AG08395 (cell line): ENCODE measurements around the gene PGS1.

Experiments used
- DNase-seq: peaks from one replicate; pipeline ENCODE4 v3.0.0; 2012; ENCODE audit warnings: mixed read lengths, low spot score

PGS1 gene

DNA sequence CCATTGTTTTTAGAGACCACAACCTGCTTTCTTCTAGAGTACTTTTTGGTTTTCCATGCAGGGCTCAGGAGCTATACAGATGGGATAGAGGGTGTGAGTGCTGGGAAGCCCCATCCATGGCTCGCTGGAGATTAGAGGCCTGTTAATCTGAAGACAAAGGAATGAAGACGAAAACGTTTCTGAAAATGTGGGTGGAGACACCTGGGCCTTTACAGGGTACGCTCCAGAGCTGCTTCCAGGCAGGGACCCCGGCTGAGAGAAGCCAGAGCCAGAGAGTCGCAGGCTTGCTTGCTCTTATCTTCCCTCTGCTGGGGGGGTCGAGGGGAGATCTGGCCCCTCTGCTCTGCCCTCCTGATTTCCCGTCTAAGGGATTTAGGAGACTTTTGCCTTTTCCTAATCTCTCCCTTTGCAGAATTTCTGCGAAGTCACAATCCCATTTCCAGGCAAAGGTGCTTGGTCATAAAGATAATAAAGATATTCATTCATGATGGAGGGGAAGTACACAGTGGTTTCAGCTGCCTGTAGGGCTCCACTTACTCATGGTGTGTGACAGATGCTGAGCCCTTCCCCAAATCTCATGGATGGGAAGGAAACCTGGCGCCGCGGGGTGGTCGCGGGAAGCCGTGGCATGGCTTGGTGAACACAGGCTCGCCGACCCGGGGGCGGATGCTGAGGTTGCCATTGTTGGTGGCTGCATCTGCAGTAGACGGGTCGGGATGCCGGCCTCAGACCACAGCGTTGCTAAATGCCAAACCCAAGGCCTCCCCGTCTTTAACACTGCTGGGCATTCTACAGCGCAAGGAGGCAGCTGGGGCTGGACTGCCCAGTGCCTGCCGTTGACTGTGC lies 13.8 kb upstream of the PGS1 start:
- no peak for DNase-seq

DNA sequence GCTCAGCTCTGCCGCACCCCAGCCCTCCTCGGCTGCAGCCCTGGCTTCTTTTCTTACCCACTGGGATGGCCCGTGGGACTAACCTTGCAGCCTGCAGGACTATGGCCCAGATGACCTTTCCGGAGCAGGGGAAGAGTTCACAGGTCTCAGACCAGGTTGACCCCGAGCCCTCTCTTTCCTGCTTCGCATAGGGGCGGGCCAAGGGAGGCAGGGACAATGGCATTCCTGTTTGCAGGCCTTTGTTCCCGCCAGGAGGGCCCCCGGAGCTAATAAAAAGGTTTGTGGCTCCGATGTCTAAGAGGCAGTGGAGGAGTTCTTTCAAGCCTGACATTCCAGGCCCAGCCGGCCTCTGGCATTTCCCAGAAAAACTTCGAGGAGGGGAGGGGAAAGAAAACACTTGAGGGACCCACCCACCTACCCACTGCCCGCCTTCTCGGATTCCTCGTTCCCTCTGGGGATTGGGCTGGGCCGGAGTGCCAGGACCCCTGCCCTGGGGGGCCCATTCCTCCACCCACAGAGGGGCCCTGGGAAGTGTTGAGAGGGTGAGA lies 12.8 kb upstream of the PGS1 start:
- DNase-seq = no peak

DNA sequence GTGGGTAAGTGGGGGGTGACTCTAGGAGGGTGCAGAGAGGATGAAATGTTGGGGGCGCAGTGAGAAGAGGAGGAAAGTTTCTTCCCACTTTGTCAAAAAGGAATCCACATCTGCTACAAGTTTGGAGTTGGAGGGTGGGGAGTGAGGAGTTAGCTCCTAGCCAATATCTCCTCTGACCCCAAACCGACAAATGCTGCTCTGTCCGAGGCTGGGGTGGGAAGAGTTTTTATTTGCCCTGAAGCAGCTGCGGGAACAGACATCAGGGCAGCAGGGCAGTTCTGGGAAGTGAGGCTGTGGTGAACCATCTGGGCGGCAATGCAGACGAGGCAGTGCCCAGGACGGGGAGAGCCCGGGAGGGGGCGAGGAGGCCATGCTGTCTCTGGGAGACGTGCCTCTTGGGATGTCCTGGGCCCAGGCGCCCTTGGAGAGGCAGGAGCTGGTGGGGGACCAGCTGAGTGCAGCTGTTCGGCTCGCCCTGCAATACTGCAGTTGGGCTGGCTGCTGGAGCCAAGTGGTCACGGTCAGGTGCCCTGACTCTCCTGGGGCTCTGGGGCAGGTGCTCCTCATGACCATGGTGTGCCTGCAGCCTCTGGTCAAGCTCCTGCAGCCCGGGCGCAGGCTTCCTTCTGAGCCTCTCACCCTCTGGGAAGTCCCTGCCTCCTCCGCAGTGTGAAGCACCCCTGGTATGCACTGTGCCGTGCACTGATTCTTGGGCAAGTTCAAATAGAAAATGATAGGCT lies 12.2 kb upstream of the PGS1 start:
- no peak for DNase-seq

DNA sequence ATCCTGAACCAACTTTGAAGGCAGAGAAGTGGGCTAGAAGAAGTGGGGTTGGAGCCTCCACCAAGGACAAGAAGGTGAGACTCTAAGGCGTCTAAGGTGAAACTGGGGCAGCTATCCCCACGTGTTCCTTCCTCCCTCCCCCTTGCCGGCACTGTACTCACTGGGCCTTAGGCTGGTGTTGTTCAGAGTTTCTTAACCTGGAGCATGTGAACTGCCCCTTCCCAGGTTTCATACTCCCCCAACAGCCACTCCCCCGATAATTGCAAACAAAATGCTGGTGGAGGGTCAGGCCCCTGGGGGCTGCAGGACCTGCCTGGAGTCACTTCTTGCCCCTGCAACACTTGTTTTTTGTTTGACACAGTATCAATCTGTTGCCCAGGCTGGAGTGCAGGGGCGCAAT lies 11.3 kb upstream of the PGS1 start:
- DNase-seq = no peak

DNA sequence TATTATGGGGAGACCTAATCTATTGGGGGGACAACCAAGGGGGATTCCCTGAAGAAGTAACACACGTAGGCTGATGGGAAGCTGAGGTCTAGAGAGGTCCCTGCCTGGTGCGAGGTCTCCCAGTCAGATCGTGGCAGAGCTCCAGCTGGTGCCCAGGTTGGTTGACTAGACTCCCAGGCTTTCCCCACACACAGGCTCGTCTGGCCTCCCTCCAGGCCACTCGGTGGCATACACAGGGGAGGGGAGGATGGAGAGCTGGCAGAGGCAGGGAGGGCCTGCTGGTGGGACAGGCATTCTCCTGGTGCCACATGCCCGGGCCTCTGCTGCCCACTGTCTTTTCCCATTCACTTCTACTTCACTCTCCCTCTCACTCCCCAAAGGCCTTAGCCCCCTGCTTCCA lies 10.1 kb upstream of the PGS1 start:
- no peak for DNase-seq

DNA sequence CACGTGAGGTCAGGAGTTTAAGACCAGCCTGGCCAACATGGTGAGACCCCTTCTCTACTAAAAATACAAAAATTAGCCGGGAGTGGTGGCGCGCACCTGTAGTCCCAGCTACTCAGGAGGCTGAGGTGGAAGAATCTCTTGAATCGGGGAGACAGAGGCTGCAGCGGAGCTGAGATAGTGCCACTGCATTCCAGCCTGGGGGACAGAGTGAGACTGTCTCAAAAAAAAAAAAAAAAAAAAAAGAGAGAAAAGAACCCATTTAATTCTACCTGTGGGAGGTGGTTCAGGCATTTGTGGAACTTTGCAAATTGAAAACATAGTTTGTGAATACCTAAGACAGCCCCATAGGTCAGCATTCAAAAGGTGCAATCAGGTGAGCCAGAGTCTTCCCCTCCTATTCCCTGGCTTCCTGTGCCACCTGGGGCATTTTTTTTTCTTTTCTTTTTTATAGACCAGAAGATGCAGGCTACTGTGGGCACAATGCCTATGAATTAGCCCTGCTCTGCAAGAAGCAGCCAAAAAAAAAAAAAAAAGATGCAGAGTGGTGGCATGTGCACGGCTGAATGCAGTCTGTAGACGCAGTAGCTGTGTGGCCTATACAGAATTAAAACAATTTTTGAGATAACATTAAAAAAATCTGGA lies 9.5 kb upstream of the PGS1 start:
- DNase-seq = no peak

DNA sequence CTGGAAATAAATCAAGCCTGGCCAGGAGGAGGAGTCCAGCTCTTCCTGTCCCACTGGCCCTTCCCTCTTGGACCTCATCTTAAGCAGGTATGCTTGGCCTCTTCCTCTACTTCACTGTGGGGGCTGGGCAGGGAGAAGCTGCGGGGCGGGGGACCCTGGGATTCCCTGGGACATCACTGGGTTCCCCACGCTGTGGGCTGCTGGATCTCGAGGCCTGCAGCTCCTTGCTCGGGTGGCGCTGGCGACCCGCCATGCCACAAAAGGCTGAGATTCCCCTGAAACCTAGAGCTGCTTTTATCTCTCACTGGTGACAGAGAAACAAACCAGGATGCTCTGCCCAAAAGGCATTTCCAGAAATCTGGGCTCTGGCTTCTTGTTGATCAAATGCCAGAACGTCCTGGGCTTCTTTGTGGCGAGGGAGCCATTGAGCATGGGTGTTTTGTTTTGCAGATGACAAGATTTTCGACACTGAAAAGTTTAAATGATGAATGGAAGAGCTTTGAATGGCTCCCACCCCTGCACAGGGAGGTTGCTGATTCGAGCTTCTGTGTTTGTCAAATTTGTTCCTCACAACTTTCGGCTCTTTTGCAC lies 8.6 kb upstream of the PGS1 start:
- DNase-seq = no peak

DNA sequence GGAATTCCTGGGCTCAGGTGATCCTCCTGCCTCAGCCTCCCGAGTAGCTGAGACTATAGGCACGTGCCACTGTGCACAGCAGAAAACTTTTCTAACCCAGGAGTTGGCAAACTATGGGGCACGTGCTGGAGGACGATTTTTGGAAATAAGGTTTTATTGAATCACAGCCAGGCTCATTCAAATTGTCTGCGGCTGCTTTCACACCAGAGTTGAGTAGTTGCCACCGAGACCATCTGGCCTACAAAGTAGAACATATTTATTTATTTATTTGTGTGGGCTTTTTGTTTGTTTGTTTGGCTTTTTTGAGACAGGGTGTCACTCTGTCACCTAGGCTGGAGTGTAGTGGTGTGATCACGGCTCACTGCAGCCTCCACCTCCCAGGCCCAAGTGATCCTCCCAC lies 7.4 kb upstream of the PGS1 start:
- DNase-seq = no peak

DNA sequence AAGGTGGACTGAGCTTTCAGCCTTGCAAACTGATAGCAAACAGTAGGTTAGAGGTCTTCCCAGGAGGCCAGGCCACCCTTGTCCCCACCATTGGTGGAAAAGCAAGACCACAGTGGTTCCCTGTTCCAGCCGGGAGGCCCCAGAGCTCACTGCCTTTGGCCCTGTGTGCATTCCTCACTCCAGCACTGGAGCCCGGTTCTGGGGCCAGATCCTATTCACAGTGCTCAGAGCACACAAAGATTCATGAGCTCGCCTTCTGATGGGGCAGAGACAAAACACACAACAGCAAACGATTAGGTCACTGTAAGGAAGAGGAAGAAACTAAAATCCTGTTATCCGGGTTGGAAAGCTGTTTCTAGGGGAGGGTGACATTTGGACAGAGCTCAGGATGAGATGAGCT lies 5.6 kb upstream of the PGS1 start:
- no peak for DNase-seq

DNA sequence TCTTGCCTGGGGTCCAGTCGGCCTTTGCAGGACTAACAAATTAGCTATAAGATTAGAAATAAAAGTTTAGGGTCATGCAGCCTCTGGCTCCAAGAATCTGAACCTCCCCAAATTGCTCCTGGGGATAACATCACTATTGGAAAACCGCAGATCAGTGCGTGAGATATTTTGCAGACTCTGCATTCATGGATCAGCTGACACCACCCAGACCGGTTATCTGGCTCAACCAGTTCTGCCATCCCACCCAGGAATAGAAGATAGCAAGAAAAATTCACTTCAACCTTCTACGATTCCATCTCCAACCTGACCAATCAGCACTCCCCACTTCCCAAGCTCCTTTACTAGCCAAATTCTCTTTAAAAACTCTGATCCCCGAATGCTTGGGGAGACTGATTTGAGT lies 4.3 kb upstream of the PGS1 start:
- no peak for DNase-seq

DNA sequence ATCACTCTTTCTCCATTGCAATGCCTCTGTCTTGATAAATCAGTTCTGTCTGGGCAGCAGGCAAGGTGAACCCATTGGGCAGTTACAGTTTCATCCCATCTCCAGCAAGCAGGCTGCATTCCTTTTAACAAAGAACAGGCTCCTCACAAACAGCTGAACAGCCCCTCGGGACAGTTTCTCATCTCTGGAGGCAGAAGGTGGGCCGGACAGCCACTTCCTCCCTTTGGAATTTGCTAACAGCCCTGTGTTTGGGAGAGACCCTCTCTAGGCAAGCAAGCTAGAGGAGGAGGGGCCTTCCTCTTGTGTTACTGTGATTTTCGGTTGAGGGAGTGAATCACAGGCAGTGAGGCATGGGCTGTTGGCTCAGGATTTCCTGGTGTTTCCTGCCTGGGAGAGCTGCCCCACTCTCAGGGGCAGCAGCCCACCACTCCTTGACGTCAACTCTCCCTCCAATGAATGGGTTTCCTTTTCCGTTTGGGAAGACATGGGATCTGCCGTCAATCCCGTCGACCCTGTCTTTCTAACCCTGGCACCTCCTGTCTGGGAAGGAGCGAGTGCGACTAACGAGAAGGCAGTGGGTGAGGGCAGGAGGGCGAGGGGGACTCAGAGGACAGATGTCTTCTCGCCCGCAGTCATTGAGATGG lies 3.7 kb upstream of the PGS1 start:
- peak; percentile 62 for DNase-seq

DNA sequence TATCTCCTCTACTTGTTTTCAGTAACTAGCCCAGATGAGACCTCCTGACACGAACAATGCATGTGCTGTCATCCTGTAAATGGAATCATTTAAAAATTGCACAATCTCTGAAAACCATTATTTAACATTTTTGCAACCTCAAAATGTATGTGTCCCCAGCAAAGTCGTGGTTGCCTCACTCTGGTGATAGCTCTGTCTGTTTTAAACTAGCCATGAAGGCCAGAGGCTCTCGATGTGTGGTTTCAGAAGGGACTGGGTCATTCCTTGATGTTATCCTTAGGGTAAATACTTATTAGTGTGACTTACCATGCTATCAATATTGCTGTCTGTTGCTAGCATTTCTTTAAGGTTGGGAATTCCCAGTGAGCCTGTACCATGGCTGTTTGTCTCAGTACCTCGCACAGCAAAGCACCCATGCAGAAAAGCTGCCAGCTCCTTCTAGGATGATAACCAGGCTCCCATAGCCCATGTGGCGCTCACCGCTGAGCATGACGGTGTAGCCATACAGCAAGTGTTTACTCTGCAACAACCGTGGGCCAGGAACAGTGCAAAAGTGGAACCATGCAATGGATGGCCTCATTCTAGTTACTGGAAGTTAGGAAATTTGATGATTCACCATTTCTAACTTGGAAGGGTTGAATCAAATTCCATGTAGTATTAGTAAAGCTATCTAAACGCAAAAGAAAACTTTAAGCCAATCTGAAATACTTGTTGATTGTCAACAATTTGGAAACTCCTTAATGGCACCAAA lies 2.9 kb upstream of the PGS1 start:
- peak; percentile 83 for DNase-seq

DNA sequence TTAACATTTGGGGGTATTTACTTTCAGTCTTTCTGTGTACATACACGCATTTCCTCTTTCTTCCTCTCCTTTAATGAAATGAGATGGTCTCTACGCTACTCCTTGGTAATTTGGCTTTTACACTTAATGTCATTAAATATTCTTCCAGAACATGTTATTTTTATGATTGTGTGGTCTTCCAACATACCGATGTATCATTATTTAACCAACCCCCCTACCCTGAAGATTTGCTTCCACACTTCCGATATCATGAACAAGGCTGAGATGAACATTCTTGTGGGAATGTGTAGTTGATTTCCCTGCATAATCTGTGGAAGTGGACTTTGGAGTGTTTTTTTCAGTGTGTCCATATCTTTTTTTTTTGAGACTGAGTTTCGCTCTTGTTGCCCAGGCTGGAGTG lies 2.3 kb upstream of the PGS1 start:
- DNase-seq = no peak

DNA sequence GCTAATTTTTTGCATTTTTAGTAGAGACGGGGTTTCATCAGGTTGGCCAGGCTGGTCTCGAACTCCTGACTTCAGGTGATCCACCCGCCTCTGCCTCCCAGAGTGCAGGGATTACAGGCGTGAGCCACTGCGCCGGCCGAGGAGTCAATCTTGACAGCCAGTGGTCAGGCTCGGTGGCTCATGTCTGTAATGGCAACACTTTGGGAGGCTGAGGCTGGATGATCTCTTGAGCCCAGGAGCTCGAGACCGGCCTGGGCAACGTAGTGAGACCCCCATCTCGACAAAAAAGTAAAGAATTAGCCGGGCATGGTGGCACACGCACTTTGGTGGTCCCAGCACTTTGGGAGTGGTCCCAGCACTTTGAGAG lies 608 bp upstream of the PGS1 start:
- no peak for DNase-seq

DNA sequence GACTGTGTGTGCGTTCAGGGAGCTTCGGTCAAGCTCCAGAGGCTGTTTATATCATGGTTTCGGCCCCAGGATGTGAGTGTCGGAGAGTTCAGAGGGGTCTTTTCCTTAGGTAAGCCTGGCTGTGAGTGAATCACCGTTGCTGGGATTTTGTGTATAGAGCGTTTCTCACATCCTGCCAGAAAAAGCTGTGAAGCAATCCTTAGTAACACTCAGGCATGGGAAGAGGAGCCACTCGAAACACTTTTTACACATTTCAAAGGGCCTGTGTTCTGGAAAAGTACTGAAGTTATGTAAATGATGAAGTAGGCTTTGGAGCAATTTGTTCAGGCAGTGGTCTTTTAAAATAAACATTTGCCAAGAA lies 662 bp downstream of the PGS1 start:
- DNase-seq = peak; percentile 49

DNA sequence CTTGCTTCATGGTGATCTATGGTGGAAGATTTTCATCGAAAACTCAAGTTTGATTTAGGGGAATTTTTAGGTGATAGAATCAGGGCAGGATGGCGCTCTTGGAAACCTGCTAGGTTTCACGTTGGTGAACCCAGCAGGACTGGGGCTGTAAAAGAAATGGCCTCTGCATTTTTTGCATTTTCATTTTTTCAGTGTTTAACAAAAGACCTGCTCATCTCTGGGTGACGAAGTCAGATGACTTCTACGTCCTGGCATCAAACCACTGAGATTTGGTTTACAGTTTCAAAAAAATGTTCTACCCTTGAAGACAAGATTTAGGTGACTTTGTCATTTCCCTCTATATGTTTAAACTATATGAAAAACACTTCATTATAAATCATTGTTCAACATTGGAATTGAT lies 1.9 kb downstream of the PGS1 start:
- DNase-seq = no peak

DNA sequence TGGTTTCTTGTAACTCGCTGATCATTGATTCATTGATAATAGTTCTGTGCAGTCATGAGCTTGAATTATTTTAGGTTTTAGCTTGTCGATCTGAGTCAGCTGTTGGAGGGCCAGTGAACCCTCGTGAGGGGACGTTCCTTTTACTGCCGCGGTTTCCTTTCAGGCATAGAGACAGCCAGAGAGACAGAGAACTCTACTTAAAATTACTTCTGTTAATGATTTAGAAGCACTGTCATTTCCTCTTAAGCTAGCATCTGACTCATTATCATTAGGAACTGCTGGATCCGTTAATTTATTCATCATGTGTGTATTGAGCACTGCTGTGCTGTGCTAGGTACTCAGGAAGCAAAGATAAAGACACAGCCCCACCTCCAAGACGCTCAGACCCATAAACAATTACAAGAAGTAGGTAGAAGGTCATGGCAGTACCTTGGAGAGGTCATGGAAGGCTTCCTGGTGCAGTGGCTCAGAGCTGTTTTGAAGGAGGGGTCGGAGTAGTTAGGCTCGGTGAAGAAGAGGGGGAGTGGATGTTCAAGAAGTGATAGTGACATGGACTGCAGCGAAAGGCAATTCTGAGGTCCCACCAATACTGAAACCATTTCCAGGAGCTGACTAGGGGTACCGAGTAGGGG lies 3.3 kb downstream of the PGS1 start:
- DNase-seq = peak; percentile 22

DNA sequence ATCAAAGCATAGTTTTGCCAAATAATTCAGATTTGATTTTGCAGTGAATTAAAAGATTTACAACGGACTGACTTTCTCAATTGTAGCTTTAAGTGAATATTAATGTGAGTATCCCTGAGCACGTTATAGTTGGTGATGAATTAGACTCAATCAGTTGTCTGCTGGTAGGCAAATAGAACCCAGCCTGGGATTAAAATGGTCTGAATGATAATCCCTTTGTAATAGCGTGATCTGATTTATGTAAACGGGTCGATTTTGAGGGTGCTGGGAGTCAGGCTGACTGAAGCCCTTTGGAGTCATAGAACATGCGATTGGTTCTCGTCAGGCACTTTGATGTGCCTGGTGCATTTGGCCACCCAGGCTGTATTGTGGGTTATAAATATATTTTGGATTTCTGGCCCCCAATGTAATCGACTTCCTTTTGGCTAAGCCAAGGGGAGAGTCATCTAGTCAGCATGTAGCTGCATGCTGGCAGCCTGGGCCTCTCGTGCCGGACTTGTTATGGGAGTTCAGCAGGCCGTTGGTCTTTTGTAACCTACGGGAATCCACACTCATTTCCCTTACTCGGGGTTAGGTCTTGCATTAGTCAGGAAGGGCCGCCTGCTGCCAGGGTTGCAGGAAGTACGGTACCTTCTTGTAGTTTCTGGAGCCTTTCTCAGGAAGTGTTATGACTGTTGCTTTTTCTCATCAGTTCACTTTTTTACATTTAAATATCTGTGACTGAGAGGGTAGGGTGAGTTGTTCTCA lies 5.4 kb downstream of the PGS1 start:
- peak; percentile 95 for DNase-seq

DNA sequence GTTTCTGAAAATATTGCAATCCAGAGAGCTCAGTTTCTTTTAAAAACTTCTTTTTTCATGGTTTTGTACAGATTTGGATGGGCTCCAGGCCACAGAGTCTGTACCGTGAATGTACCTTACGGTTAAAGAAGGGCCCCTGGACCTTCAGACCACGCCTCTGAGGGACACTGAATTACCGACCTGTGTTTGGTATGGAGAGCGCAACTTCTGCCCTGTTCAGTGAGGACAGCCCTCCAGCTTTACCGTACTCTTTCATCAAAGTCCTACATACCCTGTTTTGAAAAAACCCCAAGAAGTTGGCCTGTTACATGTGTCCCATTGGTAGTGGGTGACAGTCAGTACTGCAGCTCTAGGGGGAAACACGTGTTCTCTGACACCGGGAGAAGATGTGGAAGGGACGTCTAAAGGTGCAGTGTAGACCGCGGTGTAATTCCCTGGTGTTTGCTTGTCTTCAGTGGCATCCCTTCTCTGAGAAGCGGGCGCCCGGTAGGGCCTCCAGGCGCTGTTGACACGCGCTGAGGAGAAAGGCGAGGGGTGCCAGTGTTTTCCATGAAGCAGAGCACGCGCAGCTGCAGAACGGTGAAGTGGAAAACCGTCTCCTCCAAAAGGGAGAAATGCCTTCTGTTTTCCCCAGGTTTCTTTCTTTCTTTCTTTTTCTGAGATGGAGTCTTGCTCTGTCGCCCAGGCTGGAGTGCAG lies 6.2 kb downstream of the PGS1 start:
- DNase-seq = no peak
